ENCODE results near the gene BTG1. TPM values are rescaled to one million over a fixed set of nuclear protein-coding genes. Genes with fewer than 3 reads are reported as not detected.

Gene BTG1
- total and polyA plus RNA-seq, 2 of the 8 experiments (the other 6 are each of a cell fraction or from before 2014, with no cell fraction given) = 17.1 to 32.7 TPM

DNA sequence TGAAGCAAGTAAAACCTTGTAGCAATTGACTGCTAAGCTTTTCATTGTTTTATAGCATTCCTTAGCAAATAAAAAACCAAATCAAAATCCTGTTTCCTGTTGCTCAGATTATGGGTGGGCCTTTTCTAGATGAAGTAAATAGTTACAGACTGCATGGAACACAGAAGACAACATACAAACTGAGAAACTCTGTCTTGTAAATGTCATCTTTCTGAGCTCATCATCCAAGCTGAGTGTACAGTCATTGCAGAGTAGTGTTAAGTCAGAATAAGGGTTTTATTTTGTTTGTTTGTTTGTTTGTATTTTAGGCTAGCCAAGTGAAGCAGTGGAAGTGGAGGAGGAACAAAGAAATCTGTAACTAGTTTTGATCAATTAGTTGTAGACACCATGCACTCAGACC lies 24.4 kb upstream of the BTG1 start:
- H2BK120ac ChIP-seq (replicated peaks; ENCODE audit: low read depth, low read length) = no peak overlapping the region
- FAIRE-seq (no peak), DNase-seq (ENCODE audit: low read depth in 1 of 2, low spot score in 2 of 2) (no peak)
- no peaks in the 10 kb centered on the region for H3K23me2 ChIP-seq (ENCODE audit: low read depth, low read length)
- no peak overlapping the region for H3K4me2 ChIP-seq (ENCODE audit: insufficient read depth in 1 of 2, low read depth in 2 of 2, low read length in 2 of 2)
- H3K9me3 ChIP-seq (ENCODE audit: insufficient read depth in 2 of 2, low read depth in 1 of 2, low read length in 1 of 2) = no peaks in the 10 kb centered on the region
- H3K18ac ChIP-seq (ENCODE audit: extremely low read depth, low read length) = no peak overlapping the region
- H2BK5ac ChIP-seq (ENCODE audit: low read depth, low read length) = no peak overlapping the region
- no peak overlapping the region for H2BK12ac ChIP-seq (ENCODE audit: low read depth, low read length)
- no peaks in the 10 kb centered on the region for H3K36me3 ChIP-seq (ENCODE audit: control insufficient read depth in 2 of 4, insufficient read depth in 4 of 4, low read length in 3 of 4)
- H3K79me2 ChIP-seq (ENCODE audit: control insufficient read depth in 1 of 2, insufficient read depth in 2 of 2, low read length in 2 of 2) = no peaks in the 10 kb centered on the region
- no peak overlapping the region for H3K23ac ChIP-seq (ENCODE audit: insufficient read length)
- H4K91ac ChIP-seq (replicated peaks; ENCODE audit: insufficient read length, low read length) = no peak overlapping the region
- H3K56ac ChIP-seq (replicated peaks; ENCODE audit: insufficient read length, low read depth, low read length) = no peak overlapping the region
- no peak overlapping the region for H2AK5ac ChIP-seq (ENCODE audit: low read depth, low read length)
- no peak overlapping the region for H3K27ac ChIP-seq (ENCODE audit: low read depth, low read length)
- CTCF ChIA-PET (ENCODE audit: partially characterized antibody) = no interaction called here
- no peak overlapping the region for H4K5ac ChIP-seq (ENCODE audit: insufficient read length, low read depth, low read length)
- H3K4me1 ChIP-seq (replicated peaks in 1 of 4; ENCODE audit: control insufficient read depth in 3 of 4, insufficient read depth in 4 of 4, low read length in 3 of 4) = peaks cover 0 to 2% (median 0%) of the 10 kb centered on the region in 4 experiments; a peak in 1 of 7 replicates
- H3K9ac ChIP-seq (replicated peaks in 1 of 4; ENCODE audit: extremely low read depth in 1 of 4, low read depth in 3 of 4, low read length in 3 of 4) = no peak overlapping the region
- POLR2A ChIA-PET (ENCODE audit: partially characterized antibody) = no interaction called here
- no peak overlapping the region for H3K4ac ChIP-seq (replicated peaks; ENCODE audit: insufficient read length, low read depth, low read length)
- H2AFZ ChIP-seq (ENCODE audit: low read length) = no peak overlapping the region
- no peak overlapping the region for H3K4me3 ChIP-seq (ENCODE audit: extremely low read depth in 1 of 4, insufficient read depth in 2 of 4, low read depth in 3 of 4, low read length in 4 of 4)
- no peak overlapping the region for H3K14ac ChIP-seq (ENCODE audit: insufficient read length)
- no peak for TF ChIP-seq CTBP2 (IDR thresholded peaks at IDR 0.05; ENCODE audit: borderline replicate concordance, insufficient read depth, insufficient read length, low read length)
- no peak for TF ChIP-seq NRF1 (IDR thresholded peaks at IDR 0.05; ENCODE audit: low read depth, low read length)
- no peak for TF ChIP-seq GTF2F1 (IDR thresholded peaks at IDR 0.05; ENCODE audit: borderline replicate concordance, low read depth, low read length)
- TF ChIP-seq, protein P1, sequence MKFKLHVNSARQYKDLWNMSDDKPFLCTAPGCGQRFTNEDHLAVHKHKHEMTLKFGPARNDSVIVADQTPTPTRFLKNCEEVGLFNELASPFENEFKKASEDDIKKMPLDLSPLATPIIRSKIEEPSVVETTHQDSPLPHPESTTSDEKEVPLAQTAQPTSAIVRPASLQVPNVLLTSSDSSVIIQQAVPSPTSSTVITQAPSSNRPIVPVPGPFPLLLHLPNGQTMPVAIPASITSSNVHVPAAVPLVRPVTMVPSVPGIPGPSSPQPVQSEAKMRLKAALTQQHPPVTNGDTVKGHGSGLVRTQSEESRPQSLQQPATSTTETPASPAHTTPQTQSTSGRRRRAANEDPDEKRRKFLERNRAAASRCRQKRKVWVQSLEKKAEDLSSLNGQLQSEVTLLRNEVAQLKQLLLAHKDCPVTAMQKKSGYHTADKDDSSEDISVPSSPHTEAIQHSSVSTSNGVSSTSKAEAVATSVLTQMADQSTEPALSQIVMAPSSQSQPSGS (IDR thresholded peaks at IDR 0.05; ENCODE audit: low read length) = no peak
- TF ChIP-seq, protein P2, sequence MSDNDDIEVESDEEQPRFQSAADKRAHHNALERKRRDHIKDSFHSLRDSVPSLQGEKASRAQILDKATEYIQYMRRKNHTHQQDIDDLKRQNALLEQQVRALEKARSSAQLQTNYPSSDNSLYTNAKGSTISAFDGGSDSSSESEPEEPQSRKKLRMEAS (IDR thresholded peaks at IDR 0.05) = no peak
- no peak overlapping the region for H2BK15ac ChIP-seq (ENCODE audit: low read length)
- H4K20me1 ChIP-seq (replicated peaks in 1 of 2; ENCODE audit: control insufficient read depth in 1 of 2, insufficient read depth in 2 of 2, low read length in 2 of 2) = no peaks in the 10 kb centered on the region
- H4K8ac ChIP-seq (ENCODE audit: extremely low read depth, insufficient read depth, low read length) = no peak overlapping the region
- no peaks in the 10 kb centered on the region for H3K79me1 ChIP-seq (ENCODE audit: low read depth, low read length)
- H3K27me3 ChIP-seq (replicated peaks in 1 of 4; ENCODE audit: control insufficient read depth in 3 of 4, extremely low read depth in 1 of 4, insufficient read depth in 3 of 4, low read length in 3 of 4) = no peaks in the 10 kb centered on the region
- no peak overlapping the region for H2BK20ac ChIP-seq (ENCODE audit: low read length)
